ENCODE results near the gene GDAP1L1.
A peak's percentile ranks its signal among the peaks of the same experiment; 100 is the strongest.

The GDAP1L1 gene

DNA sequence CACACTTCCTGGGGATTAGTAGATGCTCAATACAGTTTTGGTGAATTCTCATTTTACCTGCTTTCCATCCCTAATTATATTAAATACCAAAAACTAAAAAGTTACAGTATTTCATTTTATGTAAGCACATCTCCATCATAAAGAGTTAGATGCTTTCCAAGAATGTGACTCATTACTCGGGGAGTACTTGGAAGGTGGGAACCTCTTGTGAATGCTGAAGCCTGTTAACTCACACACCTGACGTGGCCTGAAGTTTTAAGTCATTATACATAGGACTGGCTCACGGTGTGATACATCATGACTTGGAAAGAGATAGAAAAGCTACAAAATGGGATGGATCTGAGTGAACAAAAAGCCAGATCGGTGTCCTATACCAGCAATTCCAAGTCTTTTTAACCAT lies 34.3 kb upstream of the GDAP1L1 start:
- Histone ChIP-seq H3K4me2 (ENCODE audit: insufficient read depth, low read length) (no peak overlapping the region), H3K36me3 (ENCODE audit: insufficient read depth, low read length) (no peaks in the 10 kb centered on the region; the same call in 1 of the 2 replicates), H3K9ac (ENCODE audit: low read depth, low read length) (no peak overlapping the region), H3K27me3 (ENCODE audit: insufficient read depth, low read length, poor library complexity) (no peaks in the 10 kb centered on the region), H2AFZ (ENCODE audit: low read depth, low read length) (no peak overlapping the region), H3K4me3 (ENCODE audit: low read depth in 1 of 2, low read length in 2 of 2) (no peak overlapping the region), H3K27ac (ENCODE audit: low read length) (no peak overlapping the region), H3K79me2 (ENCODE audit: insufficient read depth, low read length) (peaks cover 31% of the 10 kb centered on the region), H3K4me1 (ENCODE audit: insufficient read depth, low read length) (peaks cover 46% of the 10 kb centered on the region), H4K20me1 (ENCODE audit: insufficient read depth, low read length) (peaks cover 26% of the 10 kb centered on the region), H3K9me3 (ENCODE audit: insufficient read depth, low read length, severe bottlenecking) (no peaks in the 10 kb centered on the region)
- ATAC-seq (ENCODE audit: insufficient read depth, low read depth), result no peak
- TF ChIP-seq EZH2 (IDR thresholded peaks at IDR 0.05; ENCODE audit: borderline replicate concordance, low read depth, low read length, severe bottlenecking), result no peak
- TF ChIP-seq CTCF (IDR thresholded peaks at IDR 0.05; ENCODE audit: borderline replicate concordance, extremely low read depth, low read length, poor library complexity, severe bottlenecking), result no peak
- DNase-seq, result no peak

- H3K4me3 ChIP-seq (ENCODE audit: low read depth in 1 of 2, low read length in 2 of 2), result no peak overlapping the region
- H3K9me3 ChIP-seq (ENCODE audit: insufficient read depth, low read length, severe bottlenecking), result no peaks in the 10 kb centered on the region
- no peaks in the 10 kb centered on the region; the same call in 1 of the 2 replicates for H3K36me3 ChIP-seq (ENCODE audit: insufficient read depth, low read length)
- peaks cover 4% of the 10 kb centered on the region for H4K20me1 ChIP-seq (ENCODE audit: insufficient read depth, low read length)
- H3K9ac ChIP-seq (ENCODE audit: low read depth, low read length), result no peak overlapping the region
- peaks cover 50% of the 10 kb centered on the region for H3K4me1 ChIP-seq (ENCODE audit: insufficient read depth, low read length)
- no peaks in the 10 kb centered on the region for H3K27me3 ChIP-seq (ENCODE audit: insufficient read depth, low read length, poor library complexity)
- peak; percentile 79 for DNase-seq
- ATAC-seq (ENCODE audit: insufficient read depth, low read depth), result peak; percentile 39
- TF ChIP-seq EZH2 (IDR thresholded peaks at IDR 0.05; ENCODE audit: borderline replicate concordance, low read depth, low read length, severe bottlenecking) (no peak), CTCF (IDR thresholded peaks at IDR 0.05; ENCODE audit: borderline replicate concordance, extremely low read depth, low read length, poor library complexity, severe bottlenecking) (peak; percentile 95)
- no peak overlapping the region for H3K27ac ChIP-seq (ENCODE audit: low read length)
- no peak overlapping the region for H2AFZ ChIP-seq (ENCODE audit: low read depth, low read length)
- H3K4me2 ChIP-seq (ENCODE audit: insufficient read depth, low read length), result no peak overlapping the region
- peaks cover 8% of the 10 kb centered on the region for H3K79me2 ChIP-seq (ENCODE audit: insufficient read depth, low read length)
Observed at GRCh38 chr20:44215125-44215524, 32.0 kb upstream of the GDAP1L1 start.

DNA sequence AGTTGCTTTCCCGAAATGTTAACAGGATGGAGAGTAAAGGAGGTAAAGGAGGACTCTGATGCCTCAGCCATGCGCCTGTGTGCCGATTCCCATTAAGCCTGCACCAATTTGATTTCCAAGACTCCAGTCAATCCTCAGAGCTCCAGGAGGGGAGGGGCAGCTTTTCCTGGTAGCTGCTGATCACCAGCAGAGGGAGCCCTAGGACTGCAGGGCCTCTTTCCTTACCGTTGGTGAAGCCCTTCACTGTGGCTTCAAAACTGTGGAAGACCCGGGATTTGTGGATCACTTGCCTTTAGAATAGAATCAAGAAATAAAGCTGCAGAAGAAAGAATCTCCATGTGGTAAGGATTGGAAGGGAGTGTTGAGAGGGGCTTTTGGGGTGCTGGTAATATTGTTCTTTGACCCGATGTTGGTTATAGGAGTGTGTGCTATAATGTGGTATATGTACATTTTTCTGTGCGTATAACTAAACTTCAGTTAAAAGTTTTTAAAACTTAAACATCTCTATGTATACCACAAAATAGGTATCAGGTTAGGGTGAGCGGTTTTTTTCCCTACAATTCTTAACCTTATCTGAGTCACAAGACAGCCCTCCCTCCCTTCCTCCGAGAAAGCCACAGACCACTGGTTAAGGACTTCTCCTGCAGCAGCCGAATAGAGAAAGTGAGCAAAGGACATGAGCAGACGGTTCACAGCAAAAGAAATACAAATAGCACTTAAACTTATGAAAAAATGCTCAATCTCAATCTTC lies 29.6 kb upstream of the GDAP1L1 start:
- TF ChIP-seq EZH2 (IDR thresholded peaks at IDR 0.05; ENCODE audit: borderline replicate concordance, low read depth, low read length, severe bottlenecking) (no peak), CTCF (IDR thresholded peaks at IDR 0.05; ENCODE audit: borderline replicate concordance, extremely low read depth, low read length, poor library complexity, severe bottlenecking) (peak; percentile 100)
- Histone ChIP-seq H4K20me1 (ENCODE audit: insufficient read depth, low read length) (no peaks in the 10 kb centered on the region), H3K9ac (ENCODE audit: low read depth, low read length) (peak overlapping the region; percentile 38), H3K36me3 (ENCODE audit: insufficient read depth, low read length) (no peaks in the 10 kb centered on the region), H3K27ac (ENCODE audit: low read length) (peak overlapping the region; percentile 70), H3K9me3 (ENCODE audit: insufficient read depth, low read length, severe bottlenecking) (no peaks in the 10 kb centered on the region), H3K4me2 (ENCODE audit: insufficient read depth, low read length) (peak overlapping the region; percentile 69), H3K4me1 (ENCODE audit: insufficient read depth, low read length) (peaks cover 40% of the 10 kb centered on the region), H3K4me3 (ENCODE audit: low read depth in 1 of 2, low read length in 2 of 2) (peak overlapping the region in 1 of 2 experiments; percentile 48; a peak in 2 of 4 replicates), H2AFZ (ENCODE audit: low read depth, low read length) (peak overlapping the region; percentile 52), H3K27me3 (ENCODE audit: insufficient read depth, low read length, poor library complexity) (no peaks in the 10 kb centered on the region), H3K79me2 (ENCODE audit: insufficient read depth, low read length) (no peaks in the 10 kb centered on the region)
- DNase-seq (peak; percentile 77), ATAC-seq (ENCODE audit: insufficient read depth, low read depth) (peak; percentile 74)
